Hematopoietic multipotent progenitor cell treated with erythropoietin and hydrocortisone succinate and interleukin-3 and kit ligand, for 6 days (in vitro differentiated cells): ENCODE measurements around the gene MARCHF10.
A peak's percentile ranks its signal among the peaks of the same experiment; 100 is the strongest.
"Not testable (repeated sequence)": the region's sequence is repeated elsewhere in the genome, so short reads cannot be mapped to it uniquely, and the experiment has no call there.

Experiments
- DNase-seq: peaks from one replicate; pipeline ENCODE4 v3.0.0-alpha.2; 2015

The MARCHF10 gene

DNA sequence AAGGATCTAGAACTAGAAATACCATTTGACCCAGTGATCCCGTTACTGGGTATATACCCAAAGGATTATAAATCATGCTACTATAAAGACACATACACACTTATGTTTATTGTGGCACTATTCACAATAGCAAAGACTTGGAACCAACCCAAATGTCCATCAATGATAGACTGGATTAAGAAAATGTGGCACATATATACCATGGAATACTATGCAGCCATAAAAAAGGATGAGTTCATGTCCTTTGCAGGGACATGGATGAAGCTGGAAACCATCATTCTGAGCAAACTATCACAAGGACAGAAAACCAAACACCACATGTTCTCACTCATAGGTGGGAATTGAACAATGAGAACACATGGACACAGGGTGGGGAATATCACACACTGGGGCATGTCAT is 22.1 kb downstream of the MARCHF10 start:
- DNase-seq: not testable (repeated sequence)

DNA sequence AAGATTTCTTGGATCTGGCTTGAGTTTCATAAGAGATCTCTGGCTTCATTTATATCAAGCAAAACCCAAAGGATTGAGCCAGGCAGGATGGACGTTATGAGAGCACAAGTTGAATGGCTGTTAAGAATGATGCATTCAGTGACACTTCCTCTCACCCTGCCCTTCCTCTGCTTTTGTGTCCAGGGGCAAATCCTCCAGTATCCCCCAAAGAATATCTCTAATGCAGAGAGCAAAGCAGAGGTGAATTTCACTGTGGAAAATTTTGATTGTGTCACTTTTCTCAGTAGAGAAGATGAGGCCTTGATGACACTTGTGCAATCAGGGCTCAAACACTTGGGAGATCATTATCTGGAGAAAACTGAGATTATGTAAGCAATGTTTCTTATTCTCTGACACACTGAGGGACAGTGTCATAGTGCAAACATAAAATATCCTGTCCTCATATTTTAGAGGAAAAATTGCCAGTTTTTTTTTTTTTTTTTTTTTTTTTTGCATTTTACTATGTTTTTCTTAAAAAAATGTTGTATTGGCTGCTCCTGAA is 25.3 kb downstream of the MARCHF10 start:
- peak; percentile 53 for DNase-seq

DNA sequence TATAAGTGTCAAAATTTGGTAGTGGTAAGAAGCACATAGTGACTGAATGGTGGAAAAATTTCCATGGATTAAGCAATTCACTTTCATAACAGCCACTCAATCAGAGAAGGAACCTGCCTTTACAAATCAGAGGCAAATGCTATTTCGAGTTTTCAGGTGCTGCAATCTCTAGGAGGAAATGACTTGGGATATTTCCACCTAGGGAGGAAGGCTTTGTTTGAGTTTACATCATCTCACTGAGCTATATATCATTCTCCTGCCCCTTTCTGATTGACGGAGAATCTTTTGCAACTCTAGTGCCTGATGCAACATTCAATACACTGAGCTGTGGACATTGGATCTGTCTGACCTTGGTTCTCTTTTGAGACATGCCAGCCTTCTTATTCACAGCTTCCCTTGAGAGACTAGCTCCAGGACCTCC is 26.3 kb downstream of the MARCHF10 start:
- no peak for DNase-seq

DNA sequence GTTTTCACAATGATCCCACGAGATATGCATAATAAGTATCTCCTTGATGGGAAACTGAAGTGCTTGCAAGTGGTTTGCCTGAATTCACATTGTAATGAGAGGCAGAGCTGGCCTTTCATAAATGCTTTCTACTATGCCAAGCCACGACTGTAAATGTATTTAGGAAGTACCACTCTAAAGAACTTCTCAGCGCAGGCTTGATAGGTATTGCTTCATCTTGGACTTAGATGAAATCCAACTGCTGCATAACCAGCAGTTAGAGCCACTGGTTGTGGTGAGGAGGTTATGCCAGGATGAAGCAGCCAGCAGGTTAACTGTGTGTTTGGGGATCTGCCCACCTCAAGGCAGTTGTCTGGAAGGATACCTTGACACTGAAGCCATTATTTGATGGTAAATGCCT is 26.8 kb downstream of the MARCHF10 start:
- peak; percentile 23 for DNase-seq

DNA sequence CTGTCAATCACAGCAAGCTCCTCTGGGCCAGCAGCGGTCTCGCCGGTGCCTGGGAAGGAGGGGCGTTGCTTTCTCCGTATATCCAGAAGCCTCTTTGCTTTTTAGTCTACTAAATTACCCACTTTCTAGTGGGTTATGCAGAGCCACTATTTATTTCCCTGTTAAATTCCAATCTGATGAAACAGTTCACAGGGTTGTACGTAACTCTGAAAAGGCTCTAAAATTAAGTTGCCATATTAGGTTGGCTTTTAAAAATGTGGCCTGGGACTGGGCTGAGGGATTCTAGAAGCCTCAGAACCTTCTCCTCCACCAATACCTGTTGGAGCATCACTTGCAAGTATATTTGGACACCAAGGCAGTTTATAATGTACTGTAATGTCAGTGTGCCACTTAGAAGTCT is 27.2 kb downstream of the MARCHF10 start:
- DNase-seq: no peak

DNA sequence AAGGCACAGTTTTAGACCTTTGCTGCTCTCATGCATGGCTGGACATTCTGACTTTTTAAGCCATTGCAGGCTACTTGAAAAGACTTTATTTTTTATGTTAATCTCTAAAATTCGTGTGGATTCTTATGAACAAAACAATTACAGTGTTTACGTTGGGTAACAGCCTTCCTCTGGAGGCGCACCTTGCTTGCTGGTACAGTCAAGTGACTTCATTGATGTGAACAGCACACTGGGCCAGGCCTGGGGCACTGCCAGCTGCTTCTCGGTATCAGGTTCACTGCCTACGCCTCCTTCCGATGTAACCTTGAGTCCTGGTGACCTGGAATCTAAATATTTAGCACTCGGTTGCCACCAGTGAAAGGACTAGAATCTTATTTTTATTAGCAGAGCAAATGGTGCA is 27.8 kb downstream of the MARCHF10 start:
- no peak for DNase-seq

DNA sequence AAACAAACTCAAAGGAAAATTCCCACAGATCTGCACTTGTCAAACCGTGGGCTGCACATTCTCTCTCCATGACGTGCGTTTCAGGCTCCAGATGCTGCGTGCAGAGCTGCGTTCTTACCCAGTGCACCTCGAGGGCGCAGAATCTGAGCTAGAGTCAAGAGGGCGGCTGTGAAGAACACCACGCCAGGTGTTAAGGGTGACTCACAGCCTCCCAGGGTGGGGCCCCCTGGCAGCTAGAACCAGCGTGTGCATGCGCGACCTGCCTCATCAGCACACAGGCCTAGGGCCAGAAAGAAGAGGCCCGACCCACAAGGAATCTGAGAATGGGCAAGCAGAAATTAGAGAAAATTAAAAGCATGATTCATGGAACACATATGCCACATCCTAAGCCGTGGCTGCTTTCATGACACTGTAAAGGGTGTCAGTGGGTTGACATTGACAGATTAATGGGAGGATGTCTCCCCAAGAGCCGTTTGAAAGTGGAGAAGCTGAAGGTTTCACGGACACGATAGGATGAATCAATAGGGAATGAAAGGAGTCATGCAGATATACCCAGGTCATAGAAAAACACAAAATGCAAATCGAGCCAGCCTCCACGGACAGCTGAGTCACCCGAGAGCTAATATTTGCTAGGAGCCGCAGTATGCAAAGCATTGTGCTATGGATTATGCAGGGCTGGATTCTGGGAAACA is 29.0 kb downstream of the MARCHF10 start:
- DNase-seq: no peak

DNA sequence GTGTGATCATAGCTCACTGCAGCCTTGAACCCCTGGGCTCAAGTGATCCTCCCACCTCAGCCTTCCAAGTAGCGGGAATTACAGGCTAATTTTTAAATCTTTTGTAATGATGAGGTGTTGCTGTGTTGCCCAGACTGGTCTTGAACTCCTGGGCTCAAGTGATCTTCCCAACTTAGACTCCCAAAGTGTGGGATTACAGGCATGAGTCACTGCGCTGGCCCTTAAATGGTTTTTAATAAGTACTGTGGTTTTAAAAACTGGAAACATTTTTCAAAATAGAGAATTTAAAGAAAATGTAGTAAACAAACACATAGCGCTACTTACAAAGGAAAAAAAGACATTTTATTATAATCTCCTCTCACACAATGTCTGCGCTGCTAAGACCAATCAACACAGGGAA is 32.2 kb downstream of the MARCHF10 start:
- DNase-seq: no peak

DNA sequence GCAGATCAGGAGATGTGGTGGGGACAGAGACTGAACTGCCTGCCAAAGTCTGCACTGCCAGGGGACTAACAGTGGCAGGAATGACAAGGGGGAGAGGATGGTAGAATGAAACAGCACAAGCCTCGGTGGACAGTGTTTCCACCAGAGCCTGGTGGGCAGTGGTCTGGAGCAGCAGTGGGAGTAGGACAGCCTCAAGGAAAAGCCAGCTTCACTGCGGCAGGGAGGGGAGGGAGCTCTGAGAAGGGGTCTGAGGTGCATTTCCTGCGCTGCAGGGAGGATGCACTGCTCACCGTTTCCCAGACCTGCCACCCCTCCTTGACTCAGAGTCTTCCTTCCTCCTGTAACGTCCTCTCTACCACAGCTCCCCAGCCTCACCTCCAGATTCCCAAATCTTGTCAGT is 33.8 kb downstream of the MARCHF10 start:
- no peak for DNase-seq

DNA sequence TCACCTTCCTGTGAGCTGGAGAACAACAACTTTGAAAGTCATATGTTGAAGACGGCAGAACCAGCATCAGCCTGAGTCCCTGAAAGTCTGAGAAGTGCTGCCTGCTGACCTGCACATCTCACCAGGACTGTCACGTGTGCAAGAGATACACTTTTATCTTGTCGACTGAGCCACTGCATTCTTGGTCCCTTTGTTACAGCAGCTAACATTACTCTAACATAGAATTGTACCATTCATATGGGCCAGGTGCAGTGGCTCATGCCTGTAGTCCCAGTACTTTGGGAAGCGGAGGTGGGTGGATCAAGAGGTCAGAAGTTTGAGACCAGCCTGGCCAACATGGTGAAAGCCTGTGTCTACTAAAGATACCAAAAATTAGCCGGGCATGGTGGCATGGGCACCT is 40.1 kb downstream of the MARCHF10 start:
- DNase-seq: no peak

DNA sequence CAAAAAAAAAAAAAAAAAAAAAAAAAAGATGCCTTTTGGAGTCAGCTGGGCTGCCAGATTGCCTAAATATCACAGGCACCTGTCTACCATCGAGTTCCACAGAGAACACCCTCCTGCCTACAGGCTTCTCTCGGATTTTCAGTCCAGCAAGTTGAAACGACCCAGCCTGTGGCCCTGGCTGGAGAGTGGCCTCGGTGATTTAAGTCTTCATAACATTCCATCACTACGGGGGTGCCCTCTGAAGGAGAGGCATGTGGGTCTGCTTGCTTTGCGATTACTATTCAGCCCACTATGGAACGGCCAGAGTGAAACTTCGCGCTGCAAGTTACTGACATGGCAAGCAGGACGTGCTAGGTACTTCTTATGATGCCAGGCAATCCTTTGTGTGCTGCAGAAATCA is 42.8 kb downstream of the MARCHF10 start:
- no peak for DNase-seq

DNA sequence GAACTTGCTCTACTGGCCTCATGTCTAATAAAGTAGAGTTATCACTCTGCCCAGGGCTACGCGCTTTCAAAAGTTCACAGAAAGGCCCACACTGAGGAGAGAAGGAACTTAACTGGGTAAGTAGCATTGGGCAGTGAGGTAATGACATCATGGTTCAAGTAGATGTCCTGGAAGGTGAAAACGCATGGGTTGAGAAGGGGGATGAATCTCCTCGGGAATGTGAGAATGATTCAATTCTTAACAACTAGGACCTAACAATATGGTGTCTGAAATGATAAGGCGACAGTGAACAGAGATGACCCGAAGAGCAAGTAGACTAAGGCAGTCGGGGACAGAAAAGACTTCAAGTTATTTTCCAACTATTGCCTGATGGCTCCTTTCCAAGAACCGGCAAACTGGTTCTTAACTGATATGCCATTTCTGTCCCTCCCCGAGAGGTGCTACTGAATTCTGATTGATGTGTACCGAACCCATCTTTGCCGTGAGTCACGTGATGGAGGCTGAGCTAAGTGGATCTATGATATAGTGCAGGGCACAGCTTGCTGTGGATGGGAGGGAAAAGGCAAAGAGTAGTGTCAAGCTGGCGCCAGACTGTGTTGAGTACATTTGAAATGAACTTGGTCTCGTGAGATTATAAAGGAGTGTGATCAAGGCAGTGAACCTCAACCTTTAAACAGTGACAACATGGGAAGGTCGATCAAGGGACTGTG is 44.1 kb downstream of the MARCHF10 start:
- DNase-seq: no peak

DNA sequence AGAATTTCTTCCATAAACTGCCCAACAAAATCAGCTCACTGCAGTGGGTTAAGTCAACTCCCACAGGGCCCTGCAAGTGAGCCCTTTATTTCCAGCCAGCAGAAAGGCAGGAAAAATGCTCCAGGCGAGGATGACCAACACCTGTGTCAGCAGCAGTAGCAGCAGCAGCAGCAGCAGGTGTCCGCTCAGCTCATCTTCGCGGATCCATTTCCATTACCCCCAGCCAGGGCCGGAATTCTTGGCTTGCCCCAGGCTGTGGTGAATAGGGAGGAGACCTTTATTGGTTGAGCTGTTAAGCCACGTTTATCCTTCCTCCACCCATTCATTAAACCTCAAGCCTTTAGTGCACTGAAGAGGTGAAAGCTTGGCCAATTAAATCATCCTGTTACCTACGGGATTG is 46.2 kb downstream of the MARCHF10 start:
- DNase-seq: no peak

DNA sequence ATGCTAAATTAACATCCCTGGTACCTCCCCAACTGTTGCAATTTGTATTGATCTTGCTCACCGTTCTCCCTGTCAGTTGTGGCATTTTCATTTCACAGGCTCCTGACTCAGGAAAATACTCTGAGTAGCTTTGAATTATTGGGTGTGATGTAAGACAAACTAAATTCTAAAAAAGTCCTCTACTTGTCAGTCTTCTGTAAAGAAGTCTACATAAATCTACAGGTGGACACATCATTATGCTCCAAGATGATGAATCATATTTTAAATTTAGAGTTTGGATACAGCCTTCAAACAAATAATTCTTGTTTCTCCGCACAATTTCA is 47.2 kb downstream of the MARCHF10 start:
- no peak for DNase-seq

DNA sequence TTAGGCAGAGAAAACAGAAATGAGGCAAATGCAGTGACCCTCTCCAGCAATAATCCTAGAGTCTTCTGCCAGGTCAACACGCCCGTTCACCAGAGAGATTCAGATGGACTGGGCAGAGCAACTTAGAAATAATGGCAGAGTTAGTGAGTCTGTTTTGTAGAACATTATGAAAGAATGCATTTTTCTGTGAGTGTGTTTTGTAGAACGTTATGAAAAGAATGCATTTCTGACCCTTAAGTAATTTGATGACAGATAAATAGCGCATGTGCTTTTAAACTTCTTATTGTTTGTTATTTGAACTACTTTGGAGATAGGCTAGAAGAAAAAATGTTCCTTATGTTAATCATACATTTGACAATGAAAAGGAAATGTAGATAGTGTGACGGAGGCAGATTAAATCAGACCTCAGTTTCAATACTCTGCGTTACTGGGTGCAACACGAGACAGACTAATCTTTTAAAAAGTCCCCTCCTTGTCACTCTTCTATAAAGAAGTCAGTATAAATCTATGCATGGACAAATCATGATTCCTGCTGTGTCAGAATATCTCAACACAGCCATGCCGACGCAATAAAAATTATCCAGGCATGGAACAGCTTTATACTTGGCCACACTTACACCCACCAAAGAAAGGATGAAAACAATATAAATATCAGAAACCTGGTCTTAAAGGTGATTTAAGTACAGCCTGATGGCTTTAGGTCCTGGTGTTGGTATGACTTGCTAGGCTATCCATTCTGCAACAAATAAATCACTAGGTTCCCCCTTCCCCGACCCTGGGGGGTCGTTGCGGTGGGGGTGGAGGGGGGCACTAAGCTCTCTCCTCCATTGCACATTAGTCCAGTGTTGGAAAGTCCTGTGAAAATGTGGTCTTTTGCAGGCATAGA is 47.8 kb downstream of the MARCHF10 start:
- DNase-seq: no peak

DNA sequence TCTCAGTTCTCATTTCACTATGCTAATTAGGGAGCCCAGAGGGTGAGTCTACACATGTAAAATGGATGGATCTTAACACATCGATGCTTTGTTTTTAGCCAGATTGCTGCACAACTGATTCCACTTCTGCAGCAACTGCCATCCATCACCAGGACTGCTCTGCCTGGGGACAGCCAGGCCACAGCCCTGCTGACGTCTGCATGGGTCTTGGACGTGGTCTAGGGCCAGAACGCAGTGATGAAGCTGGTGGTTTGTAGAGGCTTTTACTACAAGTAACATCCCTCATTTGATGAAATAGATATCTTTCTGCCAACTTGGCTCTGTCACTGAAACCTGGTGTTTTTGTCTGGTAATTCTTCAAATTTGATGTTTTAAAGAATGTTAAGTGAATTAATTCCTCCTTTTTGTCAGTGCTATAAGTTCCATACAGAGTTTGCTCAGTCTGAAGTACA is 50.6 kb downstream of the MARCHF10 start:
- no peak for DNase-seq

DNA sequence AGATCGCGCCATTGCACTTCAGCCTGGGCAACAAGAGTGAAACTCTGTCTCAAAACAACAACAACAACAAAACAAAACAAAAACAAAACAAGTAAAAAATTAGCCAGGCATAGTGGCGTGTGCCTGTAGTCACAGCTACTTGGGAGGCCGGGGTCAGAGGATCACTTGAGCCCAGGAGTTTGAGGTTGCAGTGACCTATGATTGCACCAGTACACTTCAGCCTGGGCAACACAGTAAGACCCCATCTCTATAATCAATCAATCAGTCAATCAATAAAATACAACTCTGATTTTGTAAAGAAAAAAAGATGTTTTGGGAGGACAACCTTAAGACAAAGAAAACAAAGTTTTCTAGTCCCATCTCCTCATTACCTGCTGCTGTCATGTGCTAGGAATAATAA is 51.9 kb downstream of the MARCHF10 start:
- no peak for DNase-seq

DNA sequence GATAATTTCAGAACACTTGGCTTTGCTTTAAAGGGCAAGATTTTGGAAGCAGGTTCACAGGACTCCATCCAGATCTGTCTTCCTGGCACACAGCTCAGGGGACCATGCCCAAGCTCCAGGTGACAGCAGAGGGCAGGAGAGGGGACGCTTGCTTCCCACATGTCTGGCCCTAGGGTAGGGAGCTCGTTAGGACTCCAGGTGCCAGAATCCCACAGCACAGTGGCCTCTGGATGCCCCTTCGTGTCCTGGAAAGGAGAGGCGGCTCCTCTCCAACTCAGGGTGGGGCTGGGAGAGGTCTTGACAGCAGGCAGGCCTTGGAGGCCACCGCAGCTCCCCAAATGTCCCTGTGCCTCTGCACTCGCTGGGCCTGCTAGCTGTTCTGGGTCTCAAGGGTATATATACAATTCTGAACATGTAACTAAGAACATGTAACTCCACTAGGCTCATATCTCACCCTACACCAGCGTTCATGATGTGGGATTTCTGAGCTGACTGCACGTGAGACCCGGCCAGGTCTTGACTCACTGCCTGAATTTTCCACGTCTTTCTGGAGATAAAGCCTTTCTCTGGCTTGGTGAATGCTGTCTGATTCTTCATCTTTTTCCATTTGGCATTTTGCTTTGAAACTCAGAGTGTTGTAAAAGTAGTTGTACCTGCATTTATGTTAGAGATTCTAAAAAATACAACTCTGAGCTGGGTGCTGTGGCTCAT is 52.8 kb downstream of the MARCHF10 start:
- DNase-seq: no peak

DNA sequence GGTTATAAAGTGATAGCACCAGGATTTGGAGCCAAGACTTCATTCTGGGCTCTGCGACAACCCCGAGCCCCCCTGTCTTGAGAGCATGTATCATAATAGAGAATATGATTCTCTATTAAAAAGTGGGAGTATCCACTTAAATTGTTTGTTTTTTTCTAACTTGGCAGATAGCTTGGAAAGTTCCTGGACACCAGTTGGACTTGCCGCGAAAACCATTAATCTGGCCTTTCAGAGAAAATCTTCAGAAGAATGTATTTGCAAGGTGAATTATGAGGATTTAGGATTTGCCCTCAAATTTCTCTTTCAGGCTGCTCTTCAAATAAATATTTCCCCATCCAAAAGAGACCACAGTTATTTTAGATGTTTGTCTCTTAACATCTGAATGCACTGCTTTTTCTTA is 53.5 kb downstream of the MARCHF10 start:
- DNase-seq: no peak

DNA sequence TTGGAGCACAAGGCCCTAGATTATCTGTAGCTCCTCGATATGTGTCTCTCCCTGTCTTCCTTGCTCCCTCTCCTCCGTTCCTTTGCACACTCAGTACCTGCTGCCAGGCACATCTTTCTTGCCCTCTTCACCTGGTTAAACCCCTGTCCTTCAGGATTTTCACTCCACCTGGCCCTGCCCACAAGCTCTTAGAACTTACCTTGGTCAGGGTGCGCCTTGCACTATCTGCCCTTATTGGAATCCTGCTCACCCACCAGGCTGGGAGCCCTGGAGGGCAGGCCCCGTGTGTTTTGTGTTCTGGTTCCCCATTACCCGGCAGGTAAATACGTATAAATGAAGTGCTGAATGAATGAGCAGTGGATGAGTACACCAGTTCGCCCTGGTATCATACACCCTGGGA is 54.6 kb downstream of the MARCHF10 start:
- no peak for DNase-seq

DNA sequence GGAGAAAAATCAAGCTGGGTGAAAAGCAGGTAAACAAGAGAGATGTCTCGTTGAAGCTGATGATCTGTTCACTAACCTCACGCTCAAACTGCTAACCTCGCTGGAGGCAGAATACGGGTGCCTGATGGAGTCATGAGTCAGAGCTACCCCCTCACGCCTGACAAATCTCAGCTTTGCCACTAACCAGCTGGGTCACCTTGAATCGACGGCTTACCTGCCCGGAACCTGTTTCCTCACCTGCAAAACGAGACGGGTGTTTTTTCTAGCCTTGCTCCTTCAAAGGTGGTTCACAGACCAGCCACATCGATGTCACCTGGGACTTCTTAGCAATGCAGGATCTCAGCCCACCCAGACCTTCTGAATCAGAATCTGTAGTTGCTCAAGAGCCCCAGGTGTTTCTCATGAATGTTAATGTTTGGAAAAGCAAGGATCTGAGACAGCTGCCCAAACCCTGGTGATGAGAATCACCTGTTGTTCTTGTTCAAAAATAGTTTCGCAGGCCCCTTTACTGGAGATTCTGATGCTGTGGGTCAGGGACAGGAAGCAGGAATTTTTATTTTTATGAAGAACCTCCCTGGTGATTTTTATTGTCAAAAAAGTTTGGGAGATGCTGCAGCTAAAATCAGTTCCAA is 56.9 kb downstream of the MARCHF10 start:
- no peak for DNase-seq

DNA sequence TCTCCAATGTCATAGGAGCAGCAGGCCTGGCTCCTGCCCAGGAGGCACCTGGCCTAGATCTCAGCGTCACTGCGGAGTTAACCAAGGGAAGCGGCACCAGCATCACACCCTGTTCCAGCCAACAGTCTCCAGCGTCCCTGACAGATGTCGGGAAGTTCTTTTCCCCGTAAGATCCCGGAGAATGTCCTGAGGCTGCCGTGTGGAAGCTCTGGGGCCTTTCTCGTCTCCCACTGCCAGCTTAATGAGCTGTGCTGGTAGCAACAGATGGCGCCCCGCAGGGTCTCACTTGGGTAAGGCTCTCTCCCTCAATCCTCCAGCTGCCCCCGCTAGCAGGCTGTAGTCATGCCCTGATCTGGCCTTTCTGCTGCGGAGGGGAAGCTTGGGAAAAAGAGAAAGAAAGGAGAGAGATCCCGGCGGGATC is 57.5 kb downstream of the MARCHF10 start:
- DNase-seq: no peak
